NCI-H526 treated with DMSO at 0.1 percent for 48 hours (cell line): ENCODE results near the gene CELF5.

Source experiments
- DNase-seq: peaks from one replicate; lab custom pipeline; 2025; lab: John Stamatoyannopoulos, UW

CELF5 gene

DNA sequence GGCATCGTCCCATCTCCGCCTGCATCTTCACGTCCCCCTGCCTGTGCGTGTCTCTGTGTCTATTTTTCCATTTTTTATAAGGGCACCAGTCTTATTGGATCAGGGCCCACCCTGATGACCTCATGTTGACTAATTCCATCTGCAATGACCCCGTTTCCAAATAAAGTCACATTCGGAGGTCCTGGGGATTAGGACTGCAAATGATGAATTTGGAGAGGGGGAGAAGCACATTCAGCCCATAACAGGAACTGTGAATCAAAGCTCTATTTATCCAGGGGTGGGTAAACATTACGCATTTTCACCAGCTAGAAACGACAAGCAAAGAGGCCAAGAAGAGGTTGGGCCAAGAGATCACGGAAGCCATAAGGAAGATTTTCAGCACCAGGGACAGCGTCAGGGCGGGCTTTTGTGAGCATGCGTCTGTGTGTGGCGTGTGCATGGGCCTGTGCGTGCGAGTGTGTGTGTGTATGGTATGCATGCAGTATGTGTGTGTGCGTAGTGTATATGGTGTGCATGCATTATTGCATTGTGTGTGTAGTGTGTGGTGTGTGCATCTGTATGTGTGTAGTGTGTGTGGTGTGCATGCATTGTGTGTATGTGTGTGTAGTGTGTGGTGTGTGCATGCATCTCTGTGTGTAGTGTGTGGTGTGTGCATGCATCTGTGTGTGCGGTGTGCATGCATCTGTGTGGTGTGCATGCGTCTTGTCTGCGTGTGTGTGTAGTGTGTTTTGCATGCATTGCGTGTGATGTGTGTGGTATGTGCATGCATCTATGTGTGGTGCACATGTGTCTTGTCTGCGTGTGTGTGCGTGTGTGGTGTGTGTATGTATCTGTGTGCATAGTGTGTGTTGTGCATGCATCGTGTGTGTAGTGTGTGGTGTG lies 19.6 kb downstream of the CELF5 start:
- DNase-seq: no peak

DNA sequence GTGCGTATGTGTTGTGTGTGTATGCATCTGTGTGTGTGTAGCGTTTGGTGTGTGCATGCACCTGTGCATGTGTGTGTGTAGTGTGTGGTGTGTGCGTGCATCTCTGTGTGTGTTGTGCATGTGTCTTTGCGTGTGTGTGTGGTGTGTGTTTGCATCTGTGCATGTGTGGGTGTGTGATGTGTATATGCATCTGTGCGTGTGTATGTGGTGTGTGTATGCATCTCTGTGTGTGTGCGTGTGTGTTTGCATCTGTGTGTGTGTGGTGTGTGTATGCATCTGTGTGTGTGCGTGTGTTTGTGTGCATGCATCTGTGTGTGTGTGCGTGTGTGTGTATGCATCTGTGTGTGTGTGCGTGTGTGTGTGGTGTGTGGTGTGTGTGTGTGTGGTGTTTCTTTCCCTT lies 20.6 kb downstream of the CELF5 start:
- DNase-seq: no peak

DNA sequence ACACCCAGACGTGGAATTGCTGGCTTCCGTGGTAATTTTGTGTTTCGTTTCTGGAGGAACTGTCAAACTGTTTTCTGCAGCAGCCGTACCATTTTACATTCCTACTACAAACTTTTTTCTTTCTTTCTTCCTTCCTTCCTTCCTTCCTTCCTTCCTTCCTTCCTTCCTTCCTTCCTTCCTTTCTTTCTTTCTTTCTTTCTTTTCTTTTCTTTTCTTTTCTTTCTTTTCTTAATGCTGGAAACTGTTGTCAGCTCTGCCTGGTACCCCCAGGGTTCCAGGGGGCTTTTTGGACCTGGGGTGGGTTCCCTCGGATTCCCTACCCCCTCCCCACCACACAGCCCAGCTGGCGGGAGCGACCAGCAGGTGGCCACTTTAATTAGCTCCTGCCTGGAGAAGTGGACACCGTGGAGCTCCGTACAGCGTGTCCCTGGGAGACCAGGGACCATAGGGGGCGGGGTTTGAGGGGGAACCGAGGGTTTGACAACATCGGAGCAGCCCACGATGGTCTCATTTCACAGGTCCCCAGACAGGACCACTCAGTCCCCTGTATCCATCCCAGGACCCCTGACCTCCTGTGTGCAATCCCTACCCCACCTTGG lies 24.4 kb downstream of the CELF5 start:
- no peak for DNase-seq

DNA sequence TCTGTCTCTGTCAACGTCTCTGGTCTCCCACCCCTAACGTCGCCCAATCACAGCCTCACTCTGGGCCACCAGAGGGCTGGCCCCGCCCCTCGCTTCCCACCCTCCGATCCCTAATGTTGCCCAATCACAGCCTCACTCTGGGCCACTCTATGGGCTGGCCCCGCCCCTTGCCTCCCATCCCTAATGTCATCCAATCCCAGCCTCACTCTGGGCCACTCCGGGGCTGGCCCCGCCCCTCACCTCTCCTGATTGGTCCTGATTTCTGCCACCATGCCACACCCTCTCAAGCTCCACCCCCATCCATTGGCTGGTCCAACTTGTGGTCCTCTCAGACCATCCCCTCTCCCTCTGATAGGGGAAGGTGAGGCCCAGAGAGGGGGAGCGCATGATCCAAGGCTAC lies 24.9 kb downstream of the CELF5 start:
- no peak for DNase-seq

DNA sequence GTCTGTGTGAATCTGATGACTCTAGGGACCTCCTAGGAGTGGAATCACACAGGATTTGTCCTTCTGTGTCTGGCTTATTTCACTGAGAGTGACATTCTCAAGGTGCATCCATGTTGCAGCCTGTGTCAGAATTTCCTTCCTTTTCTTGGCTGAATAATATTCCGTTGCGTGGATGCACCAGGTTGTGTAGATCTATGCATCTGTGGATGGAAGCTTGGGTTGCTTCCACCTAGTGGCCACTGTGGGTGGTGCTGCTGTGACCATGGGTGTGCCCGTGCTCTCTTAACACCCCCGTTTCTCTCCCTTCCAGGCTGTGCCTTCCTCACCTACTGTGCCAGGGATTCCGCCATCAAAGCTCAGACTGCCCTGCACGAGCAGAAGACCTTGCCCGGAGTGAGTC lies 26.2 kb downstream of the CELF5 start:
- DNase-seq: no peak

DNA sequence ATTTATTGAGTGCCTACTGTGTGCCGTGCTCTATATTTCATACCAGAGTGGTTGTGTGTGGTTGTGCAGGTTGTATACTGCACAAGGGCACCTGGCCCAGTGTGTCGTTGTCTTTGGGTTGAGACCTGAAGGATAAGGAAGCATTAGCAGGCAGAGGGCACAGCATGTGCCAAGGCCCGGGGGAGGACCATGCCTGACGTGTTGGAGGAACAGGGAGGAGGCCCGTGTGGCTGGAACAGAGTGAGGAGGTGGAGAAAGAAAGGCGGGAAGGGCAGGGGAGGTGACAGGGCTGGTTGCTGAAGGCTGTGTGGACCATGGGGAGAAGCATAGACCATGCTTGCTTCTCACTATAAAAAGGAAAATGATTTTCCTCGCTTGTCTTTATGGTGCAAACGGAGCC lies 26.8 kb downstream of the CELF5 start:
- no peak for DNase-seq

DNA sequence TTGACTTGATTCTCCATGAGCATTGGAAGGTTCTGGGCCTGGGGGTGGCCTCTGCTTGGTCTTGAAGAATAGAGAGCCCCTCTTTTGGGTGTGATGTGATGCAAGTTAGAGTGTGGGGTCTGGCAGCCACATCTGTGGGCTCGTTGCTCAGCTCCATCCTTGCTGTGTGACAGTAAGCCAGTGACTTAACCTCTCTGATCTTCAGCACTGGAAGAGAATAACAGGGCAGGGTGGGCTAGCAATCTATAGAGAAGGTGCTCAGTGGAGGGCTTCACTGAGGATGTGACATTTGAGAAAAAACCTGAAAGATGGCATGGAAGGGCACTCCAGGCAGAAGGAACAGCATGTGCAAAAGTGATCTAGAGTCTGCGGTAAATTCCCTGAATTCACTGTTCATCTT lies 28.2 kb downstream of the CELF5 start:
- DNase-seq: no peak

DNA sequence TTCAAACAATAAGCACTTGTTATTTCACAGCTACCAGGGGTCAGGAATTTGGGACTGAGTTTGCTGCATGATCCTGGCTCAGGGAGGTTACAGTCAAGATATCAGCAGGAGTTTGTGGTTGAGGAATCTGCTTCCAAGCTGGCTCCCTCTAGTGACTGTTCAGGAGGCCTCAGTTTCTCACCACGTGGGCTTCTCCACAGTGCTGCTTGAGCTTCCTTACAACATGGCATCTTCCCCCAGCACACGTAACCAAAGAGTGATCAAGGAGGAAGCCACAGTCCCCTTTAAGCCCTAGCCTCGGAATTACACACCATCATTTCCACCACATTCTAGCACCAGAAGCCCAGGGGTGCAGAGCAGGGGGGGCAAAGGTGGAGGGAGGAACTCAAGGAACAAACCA lies 28.8 kb downstream of the CELF5 start:
- no peak for DNase-seq

DNA sequence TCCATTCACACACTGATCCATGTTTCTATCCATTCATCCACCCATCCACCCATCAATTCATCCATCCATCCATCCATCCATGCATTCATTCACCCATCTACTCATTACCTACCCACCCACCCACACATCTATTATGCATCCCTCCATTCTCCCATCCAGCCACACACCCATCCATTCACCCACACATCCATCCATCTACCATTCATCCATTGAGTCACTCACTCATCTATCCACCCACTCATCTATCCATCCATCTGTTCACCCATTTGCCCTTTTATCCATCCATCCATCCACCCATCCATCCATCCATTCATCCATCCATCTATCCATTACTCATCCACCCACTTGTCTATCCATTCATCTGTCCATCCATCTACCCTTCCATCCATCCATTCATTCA lies 30.1 kb downstream of the CELF5 start:
- DNase-seq: no peak

DNA sequence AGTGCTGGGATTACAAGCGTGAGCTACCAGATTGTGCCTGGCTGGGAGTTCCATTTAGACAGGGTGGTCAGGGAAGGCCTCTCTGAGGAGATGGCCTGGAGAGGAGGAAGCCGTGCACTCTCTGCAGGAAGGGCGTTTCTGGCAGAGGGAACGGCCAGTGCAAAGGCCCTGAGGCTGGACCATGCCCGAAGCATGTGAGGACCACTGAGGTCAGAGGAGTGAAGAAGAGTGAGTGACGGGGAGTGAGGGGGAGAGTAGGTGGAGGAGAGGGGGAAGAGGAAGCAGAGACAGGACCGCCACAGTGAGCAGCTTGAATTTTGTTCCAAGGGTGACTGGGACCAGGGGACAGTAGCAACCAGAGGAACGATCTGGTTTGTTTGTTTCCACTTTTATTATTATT lies 32.6 kb downstream of the CELF5 start:
- DNase-seq: no peak

DNA sequence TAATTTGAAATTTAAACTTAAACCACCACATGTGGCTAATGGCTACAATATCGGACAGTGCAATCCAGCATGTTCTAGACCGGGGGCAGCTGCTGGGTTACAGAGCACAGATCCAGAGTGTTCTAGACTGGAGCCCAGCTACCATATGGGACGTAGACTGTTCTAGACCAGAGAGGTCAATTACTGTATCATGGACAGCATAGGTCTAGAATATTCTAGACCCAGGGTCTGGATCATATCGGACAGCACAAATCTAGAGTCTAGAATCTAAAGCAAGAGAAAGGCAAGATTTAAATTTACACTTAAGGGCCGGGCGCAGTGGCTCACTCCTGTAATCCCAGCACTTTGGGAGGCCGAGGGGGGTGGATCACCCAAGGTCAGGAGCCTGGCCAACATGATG lies 37.9 kb downstream of the CELF5 start:
- DNase-seq: no peak

DNA sequence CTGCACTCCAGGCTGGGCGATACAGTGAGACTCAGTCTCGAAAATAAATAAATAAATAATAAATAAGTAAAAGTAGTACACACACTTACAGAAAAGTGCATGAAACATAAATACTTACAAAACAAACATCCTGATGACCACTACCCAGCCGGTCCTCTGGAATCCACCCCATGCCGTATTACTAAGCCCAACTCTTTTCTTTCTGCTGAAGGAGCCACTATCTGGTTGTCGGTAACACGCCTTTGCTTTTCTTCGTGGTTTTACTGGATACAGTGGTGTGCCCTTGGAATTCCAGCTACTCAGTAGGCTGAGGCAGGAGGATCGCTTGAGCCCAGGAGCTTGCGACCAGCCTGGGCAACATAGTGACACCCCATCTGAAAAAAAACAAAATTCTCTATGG lies 39.4 kb downstream of the CELF5 start:
- DNase-seq: no peak

DNA sequence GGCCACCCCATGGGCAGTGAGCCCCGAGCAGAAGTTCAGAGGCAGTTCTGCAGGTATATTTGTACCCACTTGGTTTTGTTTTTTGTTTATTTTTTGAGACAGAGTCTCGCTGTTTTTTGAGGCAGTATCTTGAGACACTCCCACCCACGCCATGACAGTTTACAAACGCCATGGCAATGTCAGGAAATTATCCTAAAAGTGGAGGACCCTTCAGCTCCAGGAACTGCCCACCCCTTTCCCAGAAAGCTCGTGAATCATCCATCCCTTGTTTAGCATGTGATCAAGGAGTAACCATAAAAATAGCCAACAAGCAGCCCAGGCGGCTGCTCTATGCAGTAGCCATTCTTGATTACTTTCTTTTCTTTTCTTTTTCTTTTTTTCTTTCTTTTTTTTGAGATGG lies 41.0 kb downstream of the CELF5 start:
- no peak for DNase-seq

DNA sequence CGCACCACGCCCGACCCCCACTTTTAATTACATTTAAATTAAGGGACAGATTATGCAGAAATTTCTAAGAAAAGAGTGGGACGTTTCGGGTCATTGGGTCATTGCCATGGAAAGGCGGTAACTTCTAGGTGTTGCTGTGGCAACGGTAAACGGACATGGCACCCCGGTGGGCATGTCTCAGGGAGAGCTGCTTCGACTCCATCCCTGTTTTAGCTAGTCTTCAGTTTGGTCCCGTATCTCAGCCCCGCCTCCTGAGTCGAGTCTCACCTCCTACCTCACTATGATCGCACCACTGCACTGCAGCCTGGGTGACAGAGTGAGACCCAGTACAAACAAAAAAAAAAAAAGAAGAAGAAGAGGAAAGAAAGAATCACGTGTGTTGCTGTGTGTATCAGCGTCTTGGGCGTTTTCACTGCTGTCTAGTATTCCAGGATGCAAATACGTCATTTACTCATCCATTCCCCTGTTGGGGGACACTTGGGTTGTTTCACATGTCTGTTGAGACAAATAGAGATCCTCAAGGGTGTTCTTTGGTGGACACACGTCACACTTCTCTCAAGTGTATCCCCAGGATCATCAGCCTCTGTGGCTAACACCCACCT lies 41.7 kb downstream of the CELF5 start:
- DNase-seq: no peak

DNA sequence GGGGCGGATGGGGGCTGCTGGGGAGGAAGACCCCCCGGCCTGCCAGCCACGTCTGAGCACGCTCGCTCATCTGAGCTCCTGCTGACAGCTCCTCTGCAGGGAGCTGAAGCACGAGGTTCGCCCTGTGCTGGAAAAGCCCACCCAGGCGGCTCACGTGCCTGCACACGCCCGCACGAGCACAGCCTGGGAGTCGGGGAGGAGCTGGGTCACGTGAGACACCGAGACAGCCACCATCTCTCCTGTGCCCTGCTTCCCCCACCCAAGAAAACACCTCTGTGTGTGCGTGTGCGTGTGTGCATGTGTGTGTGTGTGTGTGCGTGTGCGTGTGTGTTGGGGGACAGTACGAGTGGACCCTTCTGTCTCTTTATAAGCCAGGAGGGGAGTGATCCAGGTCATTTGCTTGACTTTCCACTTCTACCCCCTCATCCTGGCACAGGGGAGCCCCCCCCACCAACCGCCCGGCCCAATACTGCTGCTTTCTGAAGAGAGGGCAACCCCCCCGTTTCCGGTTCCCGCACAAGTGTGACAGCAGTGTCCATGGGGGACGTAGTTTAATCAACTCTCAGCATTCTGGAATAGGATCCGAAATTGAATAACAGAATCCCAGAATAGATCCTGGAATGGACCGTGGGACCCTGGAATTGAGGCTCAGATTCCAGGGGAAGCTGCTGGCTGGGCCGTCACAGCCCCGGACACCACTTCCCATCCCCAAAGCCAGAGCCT lies 42.5 kb downstream of the CELF5 start:
- DNase-seq: no peak

DNA sequence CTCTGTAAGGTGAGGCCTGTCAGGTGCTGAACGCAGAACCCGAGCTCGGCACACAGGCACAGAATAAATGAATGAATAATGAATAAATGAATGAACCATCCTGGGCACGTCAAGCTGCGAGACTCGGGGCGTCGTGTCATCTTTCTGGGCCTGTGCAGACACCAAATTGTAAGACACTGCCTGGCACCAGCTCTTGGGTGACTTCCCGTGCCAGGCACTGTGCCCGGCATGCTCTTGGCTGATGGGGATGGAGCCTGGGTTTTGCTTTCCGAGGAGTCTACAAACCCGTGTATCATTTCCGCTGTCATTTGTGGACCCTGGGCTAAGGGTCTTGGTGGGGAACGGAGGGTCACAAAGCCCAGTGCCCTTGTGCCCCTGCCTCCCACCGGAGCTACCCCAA lies 43.9 kb downstream of the CELF5 start:
- DNase-seq: no peak

DNA sequence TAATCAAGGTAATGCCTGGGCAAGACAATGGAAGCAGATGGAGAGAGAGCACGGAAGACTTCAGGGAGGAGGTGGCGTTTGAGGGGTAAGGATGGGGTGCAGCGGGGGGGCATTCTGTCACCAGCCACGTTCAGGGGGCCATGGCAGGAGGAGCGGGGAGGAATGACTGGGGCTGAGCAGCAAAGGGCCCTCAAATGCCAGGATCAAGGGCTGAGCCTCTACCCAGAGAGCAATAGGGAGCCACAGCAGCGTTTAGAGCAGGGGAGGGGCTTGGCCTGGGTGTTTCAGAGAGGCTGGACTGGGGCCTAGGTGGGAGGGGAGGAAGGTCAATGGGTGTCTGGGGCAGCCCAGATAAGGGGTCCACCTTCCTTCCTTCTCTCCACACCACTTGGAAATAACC lies 44.3 kb downstream of the CELF5 start:
- no peak for DNase-seq

DNA sequence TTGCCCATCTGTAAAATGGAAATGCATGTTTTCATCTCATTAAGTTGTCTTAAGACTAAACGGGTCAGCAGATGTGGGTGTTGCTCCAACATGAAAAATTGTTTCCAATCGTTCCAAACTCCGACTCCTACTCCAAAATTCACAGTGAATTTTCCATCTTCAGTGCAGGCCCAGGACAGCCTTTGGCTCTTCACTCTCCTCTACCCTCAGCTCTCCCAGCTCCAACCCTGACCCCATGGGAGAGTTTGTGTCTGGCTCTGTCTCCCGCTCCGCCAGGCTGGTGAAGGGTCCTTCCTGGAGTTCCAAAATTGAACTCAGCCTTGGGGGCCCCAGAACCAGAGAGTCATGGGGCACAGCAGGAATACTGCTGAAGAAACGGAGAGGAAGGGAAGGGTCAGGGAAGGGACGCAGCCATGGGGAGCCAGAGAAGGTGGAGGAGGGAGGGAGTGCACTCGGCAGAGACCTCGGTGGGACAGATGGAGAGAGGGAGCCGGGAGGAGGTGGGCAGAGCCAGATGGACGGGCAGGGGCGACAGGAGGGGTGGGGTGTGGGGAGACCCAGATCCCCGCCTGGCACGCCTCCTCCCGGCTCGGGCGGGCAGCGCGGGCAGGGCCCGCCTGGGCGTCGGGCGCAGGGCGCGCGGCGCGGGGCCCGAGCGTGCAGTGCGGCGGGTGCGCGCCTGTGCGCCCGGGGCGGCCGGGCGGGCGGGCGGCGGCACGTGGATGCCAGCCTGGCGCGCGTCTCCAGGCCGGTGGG lies 45.6 kb downstream of the CELF5 start:
- no peak for DNase-seq

DNA sequence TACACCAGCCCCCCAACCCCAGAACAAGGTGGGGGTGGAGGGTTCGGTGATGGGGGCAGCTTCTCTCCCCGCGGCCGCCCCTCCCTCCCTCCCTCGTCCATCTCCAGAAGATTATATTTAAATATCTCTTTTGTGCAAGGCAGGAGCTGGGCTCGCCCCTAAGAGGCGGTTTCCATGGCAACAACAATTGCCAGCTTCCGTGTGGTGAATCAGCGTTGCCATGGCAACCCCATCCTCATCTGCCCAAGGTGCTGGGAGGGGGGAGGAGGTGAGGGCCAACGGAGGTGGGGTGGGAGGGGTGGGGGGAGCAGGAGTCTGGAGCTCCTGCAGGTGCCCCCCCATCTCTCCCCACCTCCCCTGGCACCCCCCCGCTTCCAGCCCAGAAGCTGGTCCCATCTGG lies 46.4 kb downstream of the CELF5 start:
- DNase-seq: no peak

DNA sequence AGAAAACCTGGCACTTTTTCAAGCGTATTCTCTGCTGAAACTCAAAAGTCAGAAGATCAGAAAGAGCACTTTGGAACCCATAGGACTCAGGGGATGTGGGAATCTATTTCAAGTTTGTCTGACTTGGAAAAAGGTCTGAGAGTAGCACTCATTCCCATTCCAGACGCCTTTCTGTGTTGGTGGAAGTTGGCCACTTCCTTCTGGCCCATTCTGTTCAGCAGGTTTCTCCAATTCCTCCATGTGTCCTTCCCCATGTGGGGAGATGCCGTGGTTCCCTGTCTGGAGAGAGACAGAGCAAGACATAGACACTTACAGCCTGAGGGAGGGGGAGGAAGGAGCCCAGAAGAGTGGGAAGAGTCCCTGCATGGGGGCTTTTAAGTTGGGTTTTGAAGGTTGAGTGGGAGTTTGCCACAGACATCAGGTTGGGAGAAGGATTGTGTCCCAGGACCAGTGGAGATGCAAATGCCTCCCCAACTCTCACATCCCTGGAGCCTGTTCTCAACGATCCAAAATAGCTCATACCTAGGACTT lies 48.0 kb downstream of the CELF5 start:
- DNase-seq: no peak

DNA sequence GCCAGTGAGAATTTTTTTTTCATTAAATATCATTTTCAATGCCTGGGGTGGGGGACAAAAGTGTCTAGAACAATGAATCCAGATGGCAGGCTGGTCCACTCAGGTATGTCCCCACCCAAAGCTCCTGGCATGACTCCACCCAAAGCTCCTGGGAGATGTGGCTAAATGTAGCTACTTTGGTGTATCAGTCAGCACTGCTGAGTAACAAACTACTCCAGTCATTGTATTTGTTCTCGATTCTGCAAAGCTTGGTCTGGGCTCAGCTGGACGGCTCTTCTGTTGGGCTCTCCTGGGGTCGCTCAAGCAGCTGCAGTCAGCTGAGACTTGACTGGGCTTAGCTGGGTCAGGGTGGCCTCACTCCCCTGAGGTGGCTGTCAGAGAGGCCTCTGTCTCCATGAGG lies 48.5 kb downstream of the CELF5 start:
- DNase-seq: no peak
